GM12872 (cell line): ENCODE measurements around the gene FGG.

ENCODE experiments used
- TF ChIP-seq, protein P1 (sequence below): IDR thresholded peaks from 3 replicates; pipeline ENCODE4 v1.5.1; 2011; ENCODE audit warnings: low read depth, mild to moderate bottlenecking, low read length, moderate library complexity; ENCODE audit not compliant: insufficient read depth

The FGG gene

GRCh38 chr4:154590329-154591006, 22.0 kb downstream of the FGG start, which contains the start of gene FGA:
Gene FGA (minus strand): TSS chr4:154590742. CDS start chr4:154590687, 55 bp downstream.
- TF ChIP-seq, protein P1, sequence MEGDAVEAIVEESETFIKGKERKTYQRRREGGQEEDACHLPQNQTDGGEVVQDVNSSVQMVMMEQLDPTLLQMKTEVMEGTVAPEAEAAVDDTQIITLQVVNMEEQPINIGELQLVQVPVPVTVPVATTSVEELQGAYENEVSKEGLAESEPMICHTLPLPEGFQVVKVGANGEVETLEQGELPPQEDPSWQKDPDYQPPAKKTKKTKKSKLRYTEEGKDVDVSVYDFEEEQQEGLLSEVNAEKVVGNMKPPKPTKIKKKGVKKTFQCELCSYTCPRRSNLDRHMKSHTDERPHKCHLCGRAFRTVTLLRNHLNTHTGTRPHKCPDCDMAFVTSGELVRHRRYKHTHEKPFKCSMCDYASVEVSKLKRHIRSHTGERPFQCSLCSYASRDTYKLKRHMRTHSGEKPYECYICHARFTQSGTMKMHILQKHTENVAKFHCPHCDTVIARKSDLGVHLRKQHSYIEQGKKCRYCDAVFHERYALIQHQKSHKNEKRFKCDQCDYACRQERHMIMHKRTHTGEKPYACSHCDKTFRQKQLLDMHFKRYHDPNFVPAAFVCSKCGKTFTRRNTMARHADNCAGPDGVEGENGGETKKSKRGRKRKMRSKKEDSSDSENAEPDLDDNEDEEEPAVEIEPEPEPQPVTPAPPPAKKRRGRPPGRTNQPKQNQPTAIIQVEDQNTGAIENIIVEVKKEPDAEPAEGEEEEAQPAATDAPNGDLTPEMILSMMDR, result no peak

DNA sequence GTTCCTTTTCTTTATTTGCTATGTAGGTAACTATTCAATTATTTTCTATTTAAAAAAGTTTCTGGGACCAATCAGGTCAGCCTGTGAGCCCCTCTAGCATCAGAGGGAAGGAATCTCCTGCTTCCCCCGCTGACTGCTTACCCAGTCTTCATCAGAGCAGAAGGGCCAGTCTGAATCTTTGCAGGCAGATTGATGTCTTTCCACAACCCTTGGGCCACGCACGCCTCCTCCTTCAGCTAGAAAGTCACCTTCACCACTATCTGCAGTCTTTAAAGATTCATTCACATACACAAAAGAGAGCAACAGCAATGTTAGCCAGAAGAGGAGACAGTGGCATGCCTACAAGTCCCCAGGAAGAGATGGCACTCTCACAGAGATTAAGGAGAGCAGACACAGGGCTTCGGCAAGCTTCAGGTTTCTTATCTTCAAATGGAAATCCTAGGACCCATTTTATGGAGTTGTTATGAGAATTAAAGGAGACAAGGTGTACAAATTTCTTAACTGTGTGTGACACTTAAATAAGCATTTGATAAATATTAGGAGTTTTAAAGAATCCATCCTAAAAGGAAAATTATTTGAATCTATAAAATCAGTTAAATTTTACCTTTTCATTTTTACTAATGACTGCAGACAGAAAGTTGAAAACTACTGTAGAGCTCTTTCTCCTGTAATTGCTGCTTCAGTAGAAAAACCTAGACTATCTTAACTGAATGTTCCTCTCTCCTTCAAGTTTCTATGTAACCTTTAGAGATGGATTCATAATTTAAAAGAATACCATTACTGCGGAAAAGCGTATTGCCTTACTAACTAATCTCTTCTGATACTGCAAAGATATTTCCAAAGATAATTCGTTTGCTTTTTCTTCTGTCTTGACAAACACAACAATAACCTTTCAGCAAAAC, 22.9 kb downstream of the FGG start:
- TF ChIP-seq, protein P1, result no peak

DNA sequence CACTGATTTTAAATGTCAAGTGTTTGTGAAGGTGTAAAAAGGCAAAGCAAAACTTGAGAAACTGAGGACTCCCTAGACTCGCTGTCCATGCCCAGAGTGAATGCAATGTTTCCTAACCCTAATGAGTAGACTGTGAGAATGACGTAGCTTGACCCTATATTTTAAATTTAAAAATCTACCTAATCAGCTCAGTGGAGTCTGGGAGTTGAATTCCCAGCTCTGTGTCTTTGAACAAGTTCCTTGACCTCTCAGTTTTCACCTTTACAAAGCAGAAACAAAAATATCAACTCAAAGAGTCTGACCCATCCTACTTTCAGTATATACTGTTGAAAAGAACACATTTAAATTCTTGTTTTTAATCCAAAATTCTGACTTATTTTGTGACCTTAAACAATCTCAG, 24.3 kb downstream of the FGG start:
- TF ChIP-seq, protein P1, result no peak

DNA sequence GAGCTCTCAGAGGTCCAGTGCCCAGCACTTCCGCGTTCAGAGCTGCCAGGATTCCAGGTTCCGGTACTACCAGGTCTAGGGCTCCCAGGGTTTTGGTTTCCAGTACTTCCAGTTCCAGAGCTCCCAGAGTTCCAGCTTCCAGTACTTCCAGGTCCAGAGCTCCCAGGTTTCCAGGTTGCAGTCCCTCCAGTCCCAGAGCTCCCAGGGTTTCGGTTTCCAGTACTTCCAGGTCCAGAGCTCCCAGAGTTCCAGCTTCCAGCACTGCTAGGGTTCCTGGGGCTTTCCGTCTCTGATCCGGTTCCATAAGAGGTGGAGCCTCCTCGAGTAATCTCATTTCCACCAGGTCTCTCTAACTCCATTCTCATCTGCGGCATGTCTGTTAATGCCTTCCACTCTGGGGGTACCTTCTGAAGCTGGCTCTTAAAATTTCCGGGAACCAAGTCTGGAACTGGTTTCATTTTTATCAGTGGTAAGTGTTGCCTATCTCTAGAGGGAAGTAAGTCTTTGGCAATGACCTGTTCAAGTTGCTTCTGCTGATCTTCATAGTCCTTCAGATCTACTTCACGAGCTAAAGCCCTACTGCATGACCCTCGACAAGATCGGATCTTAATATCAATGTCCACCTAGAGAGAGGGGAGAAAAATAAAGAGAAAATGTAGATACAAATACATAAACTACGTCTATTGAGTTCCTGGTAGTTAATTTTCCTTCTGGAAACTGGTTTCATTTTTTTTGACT, 26.0 kb downstream of the FGG start:
- TF ChIP-seq, protein P1, result no peak

DNA sequence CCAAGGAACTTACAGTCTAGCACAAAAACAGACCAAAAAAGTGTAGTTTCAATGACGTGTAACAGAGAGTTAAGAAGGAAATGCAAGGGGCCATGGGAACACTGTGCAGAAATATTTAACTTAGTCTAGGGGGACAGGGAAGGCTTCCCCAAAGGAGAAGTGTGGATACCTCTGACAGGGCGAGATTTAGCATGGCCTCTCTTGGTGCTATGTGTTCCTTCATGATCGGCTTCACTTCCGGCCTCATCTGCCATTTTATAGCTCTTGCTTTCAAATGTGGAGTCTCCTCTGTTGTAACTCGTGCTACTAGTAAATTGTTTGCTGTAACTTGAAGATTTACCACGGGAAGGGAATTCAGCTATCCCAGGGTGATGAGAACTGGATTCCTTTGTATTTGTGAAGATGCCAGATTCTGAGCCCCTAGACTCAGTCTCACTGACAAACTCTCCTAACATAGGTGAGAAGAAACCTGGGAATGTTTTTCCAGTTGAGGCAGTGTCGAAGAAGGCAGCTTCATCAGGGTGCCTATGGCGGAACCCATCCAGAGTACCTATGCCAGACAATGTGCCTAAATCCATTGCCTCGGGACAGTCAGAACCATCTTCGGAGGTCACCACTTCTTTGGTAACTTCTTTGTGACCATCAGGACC, 27.0 kb downstream of the FGG start:
- TF ChIP-seq, protein P1, result no peak

DNA sequence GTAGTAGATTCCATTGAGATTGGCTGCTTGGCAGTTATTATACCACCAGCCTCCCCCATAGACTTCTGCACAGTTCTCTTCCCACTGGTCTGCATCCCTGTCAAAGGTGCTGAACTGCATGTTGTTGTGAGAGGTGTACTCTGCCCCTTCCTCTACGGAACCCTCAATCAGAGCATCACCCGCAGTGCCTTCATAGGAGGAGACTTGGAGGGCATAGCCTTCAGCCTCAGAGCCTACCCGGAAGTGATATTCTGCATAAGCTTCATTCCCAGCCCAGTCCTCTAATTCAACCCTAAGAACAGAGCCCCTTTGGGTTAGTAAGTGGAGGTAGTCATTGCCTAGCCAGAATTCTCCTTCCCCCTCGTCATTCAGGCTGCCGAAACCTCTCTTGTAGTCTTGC, 28.2 kb downstream of the FGG start:
- TF ChIP-seq, protein P1, result no peak
